Raji (cell line): ENCODE results near the gene DUSP16.

Source experiments
- POLR2A ChIP-seq: IDR thresholded peaks from 2 replicates; pipeline ENCODE4 v1.6.1; 2011; ENCODE audit warnings: low read depth, low read length, control low read depth; ENCODE audit not compliant: insufficient read depth

Gene DUSP16

GRCh38 chr12:12513416-12514006 lies 49.2 kb downstream of the DUSP16 start:
- TF ChIP-seq POLR2A: no peak

- no peak for TF ChIP-seq POLR2A
Observed at GRCh38 chr12:12511895-12512711, 50.6 kb downstream of the DUSP16 start.

- no peak for TF ChIP-seq POLR2A
Observed at GRCh38 chr12:12511021-12511783, 51.5 kb downstream of the DUSP16 start.

GRCh38 chr12:12510551-12510950 lies 52.1 kb downstream of the DUSP16 start:
- TF ChIP-seq POLR2A: no peak

- no peak for TF ChIP-seq POLR2A
Observed at GRCh38 chr12:12510141-12510540, 52.5 kb downstream of the DUSP16 start.

- TF ChIP-seq POLR2A: no peak
Observed at GRCh38 chr12:12508612-12509011, 54.1 kb downstream of the DUSP16 start.

GRCh38 chr12:12507121-12507520 lies 55.5 kb downstream of the DUSP16 start:
- TF ChIP-seq POLR2A: no peak

GRCh38 chr12:12506496-12506890 lies 56.2 kb downstream of the DUSP16 start:
- no peak for TF ChIP-seq POLR2A

- TF ChIP-seq POLR2A: no peak
Observed at GRCh38 chr12:12505544-12506495, 56.8 kb downstream of the DUSP16 start.

- no peak for TF ChIP-seq POLR2A
Observed at GRCh38 chr12:12503384-12504078, 59.1 kb downstream of the DUSP16 start.

GRCh38 chr12:12502815-12503151 lies 59.9 kb downstream of the DUSP16 start:
- TF ChIP-seq POLR2A: no peak

GRCh38 chr12:12501121-12501520 lies 61.5 kb downstream of the DUSP16 start:
- no peak for TF ChIP-seq POLR2A

- no peak for TF ChIP-seq POLR2A
Observed at GRCh38 chr12:12499909-12500604, 62.6 kb downstream of the DUSP16 start.

GRCh38 chr12:12498210-12498609 lies 64.5 kb downstream of the DUSP16 start:
- no peak for TF ChIP-seq POLR2A
